ENCODE measurements around the gene WIZ.

DNA sequence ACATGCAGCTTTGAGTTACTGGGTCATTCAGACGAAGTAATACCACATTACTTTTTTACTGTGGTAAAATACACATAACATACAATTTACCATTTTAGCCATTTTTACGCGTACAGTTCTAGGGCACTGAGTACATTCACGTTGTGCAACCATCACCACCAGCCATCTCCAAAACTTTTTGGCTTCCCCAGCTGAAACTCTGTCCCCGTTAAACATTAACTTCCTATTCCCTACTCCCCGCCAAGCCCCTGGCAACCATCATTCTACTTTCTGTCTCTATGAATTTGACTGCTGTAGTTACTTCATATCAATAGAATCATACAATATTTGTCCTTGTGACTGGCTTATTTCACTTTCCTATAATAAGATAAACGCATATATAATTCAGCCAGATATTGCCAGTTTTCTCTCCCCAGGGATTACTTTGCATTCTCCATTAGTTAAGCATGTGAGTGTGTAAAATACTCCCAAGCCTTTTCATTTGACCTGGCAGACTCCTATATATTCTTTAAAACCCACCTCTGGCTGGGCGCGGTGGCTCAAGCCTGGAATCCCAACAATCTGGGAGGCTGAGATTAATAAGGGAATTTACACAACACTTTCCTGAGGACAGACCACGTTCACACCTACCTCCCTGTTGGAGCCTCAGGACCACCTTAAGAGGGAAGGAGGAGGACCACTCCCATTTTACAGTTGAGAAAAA is 48.6 kb upstream of the WIZ start:
- TF ChIP-seq POLR2AphosphoS5 (IDR thresholded peaks at IDR 0.05) (no peak), EP300 (IDR thresholded peaks at IDR 0.05) (no peak)

Measured in esophagus muscularis mucosa (tissue), 3 donors.